ENCODE results near the gene FAM229B.

DNA sequence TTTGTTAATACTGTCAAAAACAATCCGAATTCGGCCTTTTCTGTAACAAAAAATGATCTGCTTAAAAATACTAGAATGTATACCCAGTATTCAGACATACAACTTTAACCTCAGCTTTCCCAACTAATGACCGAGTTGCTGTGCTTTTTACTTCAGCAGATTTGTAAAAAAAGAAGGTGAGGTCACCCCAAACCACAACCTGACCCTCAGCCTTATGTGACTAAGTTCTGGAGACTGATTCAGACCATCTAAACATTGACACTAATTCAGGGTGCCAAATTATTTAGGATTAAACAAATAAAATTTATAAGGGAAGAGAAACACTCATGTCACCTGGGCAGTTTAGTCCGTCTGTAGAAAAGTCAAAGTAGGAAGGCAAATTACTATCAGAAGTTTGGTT lies 25.8 kb upstream of the FAM229B start:
- TF ChIP-seq POLR2AphosphoS5 (IDR thresholded peaks at IDR 0.05; ENCODE audit: low read depth, low read length), result no peak
- TF ChIP-seq TAF1 (IDR thresholded peaks at IDR 0.05; ENCODE audit: borderline replicate concordance, low read depth, low read length), result no peak
- TF ChIP-seq POLR2A (IDR thresholded peaks at IDR 0.05; ENCODE audit: low read depth, low read length), result no peak
